ENCODE measurements around the gene LAMA3.

DNA sequence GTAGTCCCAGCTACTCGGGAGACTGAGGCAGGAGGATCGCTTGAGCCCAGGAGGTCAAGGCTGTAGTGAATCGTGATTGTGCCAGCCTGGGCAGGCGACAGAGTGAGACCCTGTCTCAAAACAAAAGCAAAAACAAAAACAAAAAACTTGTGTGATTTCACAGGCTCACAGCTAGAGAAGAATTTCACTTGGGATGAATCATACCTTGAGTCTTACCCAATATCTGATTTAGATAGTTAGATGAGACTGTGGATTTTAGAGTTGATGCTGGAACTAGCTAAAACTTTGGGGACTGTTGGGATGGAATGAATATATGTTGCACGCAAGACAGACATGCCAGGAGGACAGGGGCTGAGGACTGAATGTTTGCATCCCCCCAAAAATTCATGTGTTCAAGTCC lies 31.0 kb upstream of the LAMA3 start:
- no peak for TF ChIP-seq EZH2 (IDR thresholded peaks at IDR 0.05; ENCODE audit: borderline replicate concordance, low read length)
- TF ChIP-seq, protein P1, sequence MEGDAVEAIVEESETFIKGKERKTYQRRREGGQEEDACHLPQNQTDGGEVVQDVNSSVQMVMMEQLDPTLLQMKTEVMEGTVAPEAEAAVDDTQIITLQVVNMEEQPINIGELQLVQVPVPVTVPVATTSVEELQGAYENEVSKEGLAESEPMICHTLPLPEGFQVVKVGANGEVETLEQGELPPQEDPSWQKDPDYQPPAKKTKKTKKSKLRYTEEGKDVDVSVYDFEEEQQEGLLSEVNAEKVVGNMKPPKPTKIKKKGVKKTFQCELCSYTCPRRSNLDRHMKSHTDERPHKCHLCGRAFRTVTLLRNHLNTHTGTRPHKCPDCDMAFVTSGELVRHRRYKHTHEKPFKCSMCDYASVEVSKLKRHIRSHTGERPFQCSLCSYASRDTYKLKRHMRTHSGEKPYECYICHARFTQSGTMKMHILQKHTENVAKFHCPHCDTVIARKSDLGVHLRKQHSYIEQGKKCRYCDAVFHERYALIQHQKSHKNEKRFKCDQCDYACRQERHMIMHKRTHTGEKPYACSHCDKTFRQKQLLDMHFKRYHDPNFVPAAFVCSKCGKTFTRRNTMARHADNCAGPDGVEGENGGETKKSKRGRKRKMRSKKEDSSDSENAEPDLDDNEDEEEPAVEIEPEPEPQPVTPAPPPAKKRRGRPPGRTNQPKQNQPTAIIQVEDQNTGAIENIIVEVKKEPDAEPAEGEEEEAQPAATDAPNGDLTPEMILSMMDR (conservative IDR thresholded peaks at IDR 0.05 in 1 of 2, IDR thresholded peaks at IDR 0.05 in 1 of 2; ENCODE audit: extremely low read depth in 1 of 2, insufficient read depth in 1 of 2, low read depth in 1 of 2, low read length in 2 of 2) = no peak

Measured in mammary epithelial cell (primary cell).